HG02852 (cell line): ENCODE results near the gene EEF1AKMT2.
"Not testable (repeated sequence)": the region's sequence is repeated elsewhere in the genome, so short reads cannot be mapped to it uniquely, and the experiment has no call there.

Experiments used
- ATAC-seq: cut with Tn5 transposase; IDR thresholded peaks from one replicate; pipeline ENCODE4 v1.9.1; 2021; ENCODE audit warnings: mild to moderate bottlenecking, moderate library complexity; ENCODE audit not compliant: unreplicated experiment

EEF1AKMT2 gene

GRCh38 chr10:124756156-124756903, 35.4 kb downstream of the EEF1AKMT2 start:
- no peak for ATAC-seq

- ATAC-seq, result no peak
Observed at GRCh38 chr10:124755581-124755980, 36.1 kb downstream of the EEF1AKMT2 start.

GRCh38 chr10:124754227-124754626, 37.5 kb downstream of the EEF1AKMT2 start:
- ATAC-seq, result no peak

GRCh38 chr10:124748953-124749645, 42.6 kb downstream of the EEF1AKMT2 start:
- no peak for ATAC-seq

GRCh38 chr10:124748166-124748565, 43.5 kb downstream of the EEF1AKMT2 start:
- ATAC-seq, result no peak

- no peak for ATAC-seq
Observed at GRCh38 chr10:124747745-124748144, 43.9 kb downstream of the EEF1AKMT2 start.

GRCh38 chr10:124746992-124747391, 44.7 kb downstream of the EEF1AKMT2 start:
- no peak for ATAC-seq

- ATAC-seq, result not testable (repeated sequence)
Observed at GRCh38 chr10:124746447-124746846, 45.2 kb downstream of the EEF1AKMT2 start.

- no peak for ATAC-seq
Observed at GRCh38 chr10:124745673-124746072, 46.0 kb downstream of the EEF1AKMT2 start.

GRCh38 chr10:124745252-124745651, 46.4 kb downstream of the EEF1AKMT2 start:
- ATAC-seq, result no peak

- ATAC-seq, result peak; percentile 68
Observed at GRCh38 chr10:124744102-124745050, 47.3 kb downstream of the EEF1AKMT2 start, which contains the start of gene FAM53B. TSS of gene FAM53B (minus strand) at chr10:124744378. CDS start at chr10:124706713, 37,665 bp downstream.

GRCh38 chr10:124743191-124744101, 48.2 kb downstream of the EEF1AKMT2 start:
- ATAC-seq, result peak; percentile 19

- ATAC-seq, result no peak
Observed at GRCh38 chr10:124742413-124743190, 49.1 kb downstream of the EEF1AKMT2 start.

- no peak for ATAC-seq
Observed at GRCh38 chr10:124741922-124742412, 49.7 kb downstream of the EEF1AKMT2 start.

- peak; percentile 35 for ATAC-seq
Observed at GRCh38 chr10:124741281-124741921, 50.3 kb downstream of the EEF1AKMT2 start.

GRCh38 chr10:124740369-124741280, 51.1 kb downstream of the EEF1AKMT2 start:
- ATAC-seq, result peak; percentile 11

- ATAC-seq, result no peak
Observed at GRCh38 chr10:124739986-124740368, 51.7 kb downstream of the EEF1AKMT2 start.
